Iris pigment epithelial cell (primary cell): ENCODE measurements around the gene RNU5B-1.

Experiments used
- DNase-seq: peaks from one replicate; pipeline ENCODE4 v3.0.0-alpha.2; 2011; ENCODE audit warnings: low read depth

The RNU5B-1 gene

DNA sequence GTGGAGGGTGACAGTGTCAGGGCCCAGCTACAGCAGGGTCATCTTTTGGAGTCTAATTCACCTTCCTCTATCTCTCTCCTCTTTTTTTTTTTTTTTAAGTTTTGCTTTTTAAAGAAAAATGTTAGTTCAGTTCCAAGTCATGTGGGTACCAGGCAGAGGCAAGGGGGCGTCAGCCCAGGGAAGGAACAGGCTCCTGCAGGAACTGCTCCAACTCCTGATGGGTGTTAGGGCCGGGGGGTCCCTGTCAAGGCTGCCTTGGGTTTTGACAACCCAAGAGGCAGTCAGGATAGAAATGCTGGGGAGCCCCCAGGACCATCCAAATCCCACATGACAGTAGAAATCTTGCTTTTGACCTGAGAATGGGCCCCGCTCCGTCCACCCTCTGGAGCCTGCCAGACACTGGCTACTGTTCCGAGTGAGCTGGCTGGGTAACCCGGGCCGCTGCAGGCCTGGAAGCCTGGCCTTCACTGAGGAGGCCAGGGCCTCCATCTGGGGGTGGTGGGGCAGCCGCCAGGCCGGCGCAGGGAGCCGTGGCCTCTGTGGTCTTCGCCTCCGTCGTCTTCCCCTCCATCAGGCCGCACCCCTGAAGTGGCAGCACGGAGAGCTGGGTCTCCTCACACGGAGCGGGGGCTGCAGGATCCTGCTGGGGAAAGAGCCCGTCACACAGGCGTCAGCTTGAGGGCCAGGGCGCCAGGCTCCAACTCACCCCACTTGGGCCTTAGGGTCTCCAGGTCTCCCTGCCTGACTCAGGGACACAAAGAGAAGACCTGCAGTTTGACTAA lies 24.2 kb downstream of the RNU5B-1 start:
- DNase-seq, result no peak

DNA sequence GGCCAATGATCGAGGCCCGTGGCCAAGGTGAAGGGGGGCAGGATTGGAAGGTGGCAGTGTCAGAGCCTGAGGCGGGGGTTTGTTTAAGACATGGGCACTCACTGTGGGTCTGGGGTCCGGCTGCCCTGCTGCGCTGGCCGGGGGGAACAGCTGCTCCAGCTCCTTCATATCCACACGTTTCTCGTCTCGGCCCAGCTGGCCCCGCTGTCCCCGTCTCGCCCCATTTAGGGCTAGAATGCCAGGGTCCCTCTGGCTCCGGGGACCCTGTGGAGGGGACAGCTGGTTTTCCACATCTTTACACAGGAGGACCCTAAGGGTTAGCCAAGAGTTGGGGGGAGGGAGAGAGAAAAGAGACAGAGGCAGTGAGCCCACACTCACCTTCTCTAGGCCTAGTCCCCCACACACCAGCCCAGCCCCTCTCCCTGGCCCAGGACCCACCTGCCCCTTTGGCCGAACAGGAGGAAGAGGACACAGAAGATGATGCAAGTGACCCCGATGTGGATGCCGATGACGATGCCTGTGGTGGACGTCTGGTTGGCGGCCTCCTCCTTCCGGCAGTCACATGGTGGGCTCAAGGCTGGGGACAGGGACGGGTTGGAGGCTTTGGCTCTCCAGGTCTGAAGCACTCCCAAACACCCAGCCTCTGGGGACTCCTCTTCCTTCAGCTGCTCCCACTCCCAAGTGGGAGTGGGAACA lies 25.0 kb downstream of the RNU5B-1 start:
- DNase-seq, result no peak

DNA sequence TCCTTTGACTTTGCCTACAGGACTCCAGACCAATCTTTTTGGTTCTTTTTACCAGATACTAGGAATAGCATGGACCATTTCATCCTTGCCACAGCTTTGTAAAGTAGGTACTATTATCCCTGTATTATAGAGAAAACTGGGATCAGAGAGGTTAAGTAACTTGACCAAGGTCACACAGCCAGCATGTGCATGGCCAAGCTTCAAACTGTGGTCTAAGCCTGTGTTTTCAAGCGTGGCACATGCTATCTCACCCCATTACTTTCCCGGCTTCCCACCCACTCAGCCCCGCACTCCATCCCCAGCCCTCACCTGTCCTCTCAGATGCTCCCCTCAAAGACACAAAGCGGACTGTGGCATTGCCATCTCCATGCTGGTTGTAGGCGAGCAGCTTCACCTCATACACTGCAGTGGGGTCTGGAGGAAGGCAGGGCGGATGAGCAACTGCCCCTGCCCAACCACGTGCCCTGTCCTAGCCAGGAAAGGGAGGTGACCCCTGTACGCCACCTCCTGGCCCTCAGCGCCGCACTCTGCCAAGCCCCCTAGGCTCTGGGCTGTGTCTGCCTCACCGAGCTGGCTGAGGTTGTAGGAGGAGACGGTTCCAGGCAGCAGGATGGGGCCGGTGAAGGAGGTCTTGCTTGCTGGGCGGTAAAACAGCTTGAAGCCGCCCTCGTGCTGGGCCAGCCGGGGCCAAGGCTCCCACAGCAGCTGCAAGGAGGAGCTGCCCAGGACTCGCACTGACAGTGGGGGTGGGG lies 25.7 kb downstream of the RNU5B-1 start:
- no peak for DNase-seq

DNA sequence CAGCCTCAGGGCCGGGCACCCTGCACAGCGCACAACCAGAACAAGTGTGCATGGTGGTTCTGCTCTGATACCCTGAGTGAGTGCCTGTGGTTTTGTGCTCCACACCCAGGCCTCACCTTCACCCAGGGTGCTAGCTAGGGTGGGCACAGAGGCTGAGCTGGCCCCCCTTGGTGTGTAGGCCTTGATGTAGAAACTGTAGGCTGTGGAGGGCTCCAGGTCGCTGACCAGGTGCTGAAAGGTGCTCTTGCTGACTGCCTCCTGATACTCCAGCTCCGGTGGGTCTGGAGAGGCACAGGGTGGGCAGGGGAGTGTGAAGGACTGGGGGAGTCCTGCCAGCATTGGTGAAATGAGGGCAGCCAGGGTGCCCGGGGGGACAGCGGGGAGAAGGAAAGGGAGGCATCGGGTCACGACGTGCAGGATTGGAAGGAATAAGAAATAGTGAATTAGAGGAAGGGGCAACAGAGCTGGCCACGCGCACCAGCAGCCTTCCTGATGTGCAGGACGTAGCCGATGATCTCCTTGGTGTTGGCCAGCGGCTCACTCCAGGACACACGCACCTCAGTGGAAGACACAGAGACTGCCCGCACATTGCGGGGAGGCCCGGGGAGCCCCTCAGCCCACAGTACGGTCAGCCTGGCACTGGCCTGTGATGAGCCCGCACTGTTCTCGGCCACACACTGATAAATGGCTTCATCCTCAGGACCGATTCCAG lies 26.6 kb downstream of the RNU5B-1 start:
- DNase-seq, result no peak

DNA sequence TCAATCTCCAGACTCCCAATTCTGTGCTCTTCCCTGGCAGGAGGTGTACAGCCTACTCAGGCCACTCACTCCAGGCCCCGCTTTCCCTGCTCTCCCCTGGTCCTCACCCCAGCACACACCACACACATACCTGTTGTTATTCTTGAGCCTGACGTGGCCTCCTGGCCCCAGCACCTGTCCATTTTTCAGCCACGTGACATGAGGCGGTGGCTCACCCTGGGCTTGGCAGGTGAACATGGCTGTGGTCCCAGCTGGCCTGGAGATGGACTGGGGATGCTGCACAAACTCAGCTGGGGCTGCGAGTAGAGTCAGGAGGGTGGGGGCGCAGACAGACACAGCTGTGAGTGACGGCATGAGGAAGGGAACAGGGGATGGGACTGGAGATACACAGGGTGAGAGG lies 27.3 kb downstream of the RNU5B-1 start:
- no peak for DNase-seq

DNA sequence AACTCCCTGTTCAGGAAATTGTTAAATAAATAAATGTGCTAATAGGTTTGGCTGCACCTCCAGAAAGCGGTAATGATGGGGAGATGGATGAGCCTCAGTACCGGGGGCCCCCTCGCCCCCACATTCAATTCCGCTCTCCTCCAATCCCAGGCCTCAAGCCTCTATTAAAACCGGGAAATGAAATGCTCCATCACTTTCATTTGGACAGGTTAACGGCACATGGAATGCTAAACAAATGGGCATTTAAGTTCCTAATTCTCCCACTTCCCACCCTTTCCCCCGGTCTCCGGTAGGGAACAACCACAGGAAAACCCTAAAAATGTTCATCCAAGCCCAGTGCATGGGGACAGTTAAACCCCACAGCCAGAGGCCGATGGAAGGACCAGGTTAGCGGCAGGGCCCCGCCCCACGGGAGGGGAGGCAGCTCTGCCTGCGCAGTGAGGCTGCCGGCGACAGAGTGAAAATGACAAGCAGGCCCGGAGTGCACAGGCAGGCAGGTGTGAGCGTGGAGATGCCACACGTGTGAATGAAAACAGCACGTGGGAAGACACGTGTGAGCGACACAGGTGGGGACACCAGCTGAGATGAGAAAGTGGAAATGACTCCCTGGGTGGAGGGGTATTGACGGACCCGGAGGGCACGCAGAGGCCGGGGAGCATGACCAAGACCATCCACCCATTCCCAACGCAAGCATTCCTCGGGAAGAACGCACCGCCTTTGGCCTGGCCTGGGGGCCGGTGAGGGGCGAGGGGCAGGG lies 28.1 kb downstream of the RNU5B-1 start:
- DNase-seq, result no peak

DNA sequence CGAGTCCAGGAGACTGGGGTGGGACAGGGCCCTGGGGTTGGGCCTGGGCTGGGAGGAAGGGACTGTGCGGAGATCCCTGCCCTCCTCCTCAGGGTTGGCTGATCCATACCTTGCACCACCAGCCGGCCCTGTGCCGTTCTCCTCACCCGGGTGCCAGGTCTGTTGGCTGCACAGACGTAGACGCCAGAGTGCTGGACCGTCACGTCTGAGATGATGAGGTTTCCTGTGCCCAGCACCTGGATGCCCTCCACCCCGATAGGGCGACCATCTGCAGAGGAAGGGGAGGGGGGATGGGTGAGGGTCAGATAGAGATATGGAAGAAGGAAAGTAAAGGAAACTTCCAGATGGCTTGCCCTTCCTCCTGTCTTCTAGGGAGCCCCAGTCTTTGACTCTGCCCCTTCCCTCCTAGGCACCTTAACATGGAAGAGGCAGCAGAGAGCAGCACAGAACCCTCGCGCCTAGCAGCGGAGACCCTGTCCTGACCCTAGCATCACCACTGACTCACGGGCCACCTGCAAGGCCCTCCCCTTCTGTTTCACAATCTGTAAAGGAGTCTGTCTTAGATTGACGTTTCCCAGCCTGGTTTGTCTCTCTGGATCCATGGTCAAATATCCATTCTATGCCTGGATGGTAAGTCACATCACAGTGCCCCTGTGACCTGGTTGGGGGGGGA lies 28.8 kb downstream of the RNU5B-1 start:
- no peak for DNase-seq

DNA sequence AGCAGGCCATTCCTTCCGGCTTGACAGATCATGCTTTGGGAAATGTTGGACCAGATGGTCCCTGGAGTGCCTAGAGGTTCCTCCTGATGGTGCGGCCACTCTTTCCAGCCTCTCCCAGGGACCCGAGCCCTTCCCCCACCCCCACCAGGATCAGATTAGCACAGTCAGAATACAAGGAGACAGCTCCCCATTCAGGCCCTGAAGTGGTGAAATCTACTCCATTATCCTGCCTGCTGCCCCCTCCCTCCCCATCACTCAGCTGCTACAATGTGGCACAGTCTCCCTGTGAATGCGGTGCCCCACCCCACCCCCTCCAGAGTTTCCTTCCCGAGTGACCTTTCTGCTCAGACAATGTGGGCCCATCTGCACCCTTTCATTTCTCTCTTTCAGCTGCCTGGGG lies 29.4 kb downstream of the RNU5B-1 start:
- no peak for DNase-seq

DNA sequence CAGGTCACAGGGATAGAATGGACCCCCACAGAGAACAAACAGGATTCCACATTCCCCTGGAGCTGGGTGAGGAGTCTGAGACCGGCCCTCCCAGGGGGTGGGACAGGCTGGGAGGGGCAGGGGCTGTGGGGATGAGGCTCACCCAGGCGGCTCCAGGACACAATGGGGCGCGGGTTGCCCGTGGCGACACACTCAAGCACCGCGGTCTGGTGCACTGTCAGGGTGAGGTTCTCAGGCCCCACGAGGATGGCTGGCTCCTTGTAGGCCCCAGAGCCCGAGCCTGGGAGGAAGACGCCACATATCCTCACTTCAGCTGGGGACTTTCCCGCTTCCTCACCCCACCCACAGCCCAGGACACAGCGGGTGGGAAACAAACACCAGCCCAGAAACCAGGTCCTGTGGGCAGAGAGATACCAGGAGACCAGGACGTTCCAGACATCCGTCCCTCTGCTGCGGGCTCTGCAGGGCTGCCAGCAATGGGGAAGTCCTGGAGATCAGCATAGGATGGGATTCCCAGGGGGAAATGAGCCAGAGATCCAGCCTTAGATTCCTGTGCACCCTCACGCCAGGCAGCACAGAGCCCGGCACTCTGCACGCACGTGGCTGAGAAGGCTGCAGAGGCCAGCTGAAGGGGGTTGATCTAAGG lies 30.2 kb downstream of the RNU5B-1 start:
- DNase-seq, result no peak

DNA sequence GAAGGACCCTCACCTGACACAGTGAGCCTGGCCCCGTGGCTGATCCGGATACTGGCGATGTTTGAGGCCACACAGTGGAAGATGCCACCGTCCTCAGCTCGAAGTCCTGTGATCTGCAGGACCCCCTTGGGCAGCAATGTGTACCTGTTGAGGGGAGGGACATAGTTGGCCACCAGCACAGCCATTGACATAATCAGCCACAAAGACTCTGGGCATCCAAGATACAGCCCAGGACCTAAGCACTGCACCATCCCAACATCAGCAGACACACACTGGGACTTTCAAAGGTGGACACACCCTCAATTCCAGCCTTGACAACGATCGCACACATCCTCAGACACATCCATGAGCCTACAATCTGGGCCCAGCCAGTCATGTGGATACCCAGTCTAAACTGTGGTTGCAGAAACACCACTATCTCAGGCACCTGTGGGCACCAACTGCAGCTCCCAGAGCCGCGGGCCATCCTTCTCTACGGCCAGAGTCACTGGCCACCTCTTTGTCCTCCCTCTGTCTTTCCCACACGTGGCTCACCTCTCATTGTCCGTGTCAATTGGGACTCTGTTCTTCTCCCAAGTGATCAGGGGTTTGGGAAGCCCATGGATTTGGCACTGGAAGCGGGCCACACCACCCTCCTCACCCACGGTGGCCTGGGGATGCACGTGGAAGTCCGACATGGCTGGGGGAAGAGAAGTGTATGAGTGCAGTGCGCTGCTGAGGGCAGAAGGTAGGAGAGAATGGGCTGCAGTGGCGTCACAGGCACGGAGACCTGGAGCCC lies 31.0 kb downstream of the RNU5B-1 start:
- no peak for DNase-seq

DNA sequence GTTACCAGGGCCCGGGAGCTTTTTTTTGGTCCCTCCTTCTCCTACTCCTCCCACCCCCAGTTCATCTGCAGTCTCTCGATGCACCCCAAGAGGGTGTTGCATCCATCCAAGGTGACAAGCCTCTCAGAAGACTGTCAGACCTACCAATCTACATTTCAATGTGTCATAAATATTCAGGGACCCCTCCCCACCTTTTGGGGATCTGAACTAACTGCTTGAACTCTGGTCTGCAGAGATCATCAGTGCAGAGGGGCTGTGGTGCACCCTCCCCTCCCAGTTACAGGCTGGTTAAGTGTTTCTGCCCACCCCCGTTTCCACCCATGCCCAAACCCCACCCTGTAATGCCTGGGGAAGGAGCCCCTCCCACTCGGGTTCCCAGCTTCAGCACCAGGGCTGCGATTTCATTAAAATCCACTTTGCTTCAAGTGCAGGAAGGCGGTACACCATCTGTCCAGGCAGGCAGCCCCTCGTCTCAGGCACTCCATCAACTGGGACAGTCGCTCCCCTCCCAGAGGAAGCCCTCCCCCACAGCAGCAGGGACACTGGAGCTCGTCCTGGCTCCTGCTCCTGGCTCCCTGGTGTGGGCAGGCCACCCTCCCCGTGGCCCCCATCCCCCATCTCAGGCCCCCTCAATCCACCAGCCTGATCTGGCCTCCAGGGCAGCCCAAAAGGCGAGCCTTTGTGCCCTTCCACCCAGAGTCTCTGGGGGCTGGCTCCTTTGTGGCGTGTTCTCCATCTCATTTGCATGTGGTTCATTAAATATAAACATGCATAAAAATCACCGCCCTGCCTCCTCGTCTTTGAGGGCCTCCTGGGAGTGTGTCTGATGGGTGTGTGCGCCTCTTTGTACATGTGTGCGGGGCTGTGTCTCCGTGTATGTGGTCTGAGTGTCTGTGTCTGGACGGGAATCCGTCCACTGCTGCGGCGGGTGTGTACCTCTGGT lies 32.3 kb downstream of the RNU5B-1 start:
- DNase-seq, result no peak

DNA sequence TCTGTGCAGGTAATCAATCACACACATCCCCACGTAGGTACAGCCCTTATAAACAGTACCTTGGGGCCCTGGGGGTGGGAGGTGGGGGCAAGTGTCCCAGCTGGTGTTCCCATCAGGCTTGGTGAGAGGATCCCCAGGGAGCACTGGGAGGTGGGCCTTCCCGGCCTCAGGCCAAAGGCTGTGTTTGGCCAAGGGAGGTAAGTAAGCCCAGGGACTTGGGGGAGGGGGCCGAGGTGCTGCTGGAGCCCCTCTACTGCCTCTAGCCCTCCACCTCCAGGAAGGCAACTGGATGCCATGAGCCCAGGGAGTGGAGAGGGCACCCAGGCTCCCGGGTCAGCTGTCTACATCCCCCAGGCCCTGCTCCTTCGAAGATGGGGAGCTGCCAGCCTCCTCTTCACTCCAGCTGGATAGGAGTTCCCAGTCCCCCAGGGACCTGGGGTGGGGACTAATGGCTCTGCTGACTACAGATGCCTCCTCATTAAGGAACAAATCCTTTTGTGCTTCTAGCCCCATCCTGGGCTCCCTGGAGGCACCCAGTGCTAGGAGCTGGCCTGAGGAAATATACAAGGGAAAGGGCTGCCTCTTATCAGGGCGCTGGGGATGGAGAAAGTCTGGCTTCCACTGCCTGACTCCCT lies 33.1 kb downstream of the RNU5B-1 start:
- DNase-seq, result no peak

DNA sequence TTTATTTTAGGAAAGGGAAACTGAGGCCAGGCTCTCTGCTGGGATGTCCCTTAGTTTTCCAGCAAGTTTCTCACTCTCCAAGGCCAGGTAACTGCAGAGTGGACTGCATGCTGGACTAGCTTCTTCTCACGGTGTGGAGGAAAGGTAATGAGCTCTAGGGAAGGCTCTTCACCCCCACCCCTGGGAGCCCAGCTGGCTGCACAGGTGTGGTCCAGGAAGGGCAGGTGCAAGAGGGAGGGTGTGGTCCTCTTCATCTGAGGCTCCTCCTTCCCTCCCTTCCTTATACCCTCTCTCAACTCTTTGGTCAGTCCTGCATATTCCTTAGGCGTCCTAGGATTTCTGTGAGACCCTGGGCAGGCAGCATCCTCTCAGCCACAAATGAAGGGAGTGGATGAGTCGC lies 33.9 kb downstream of the RNU5B-1 start:
- no peak for DNase-seq

DNA sequence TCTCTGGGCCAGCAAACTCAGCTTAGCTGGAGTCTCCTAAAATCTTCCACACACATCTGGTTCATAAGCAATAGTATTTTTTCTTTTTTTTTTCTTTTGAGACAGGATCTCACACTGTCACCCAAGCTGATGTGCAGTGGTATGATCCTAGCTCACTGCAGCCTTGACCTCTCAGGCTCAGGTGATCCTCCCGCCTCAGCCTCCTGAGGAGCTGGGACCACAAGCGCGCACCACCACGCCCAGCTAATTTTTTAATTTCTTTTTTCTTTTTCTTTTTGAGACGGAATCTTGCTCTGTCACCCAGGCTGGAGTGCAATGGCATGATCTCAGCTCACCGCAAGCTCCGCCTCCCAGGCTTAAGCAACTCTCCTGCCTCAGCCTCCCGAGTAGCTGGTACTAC lies 34.3 kb downstream of the RNU5B-1 start:
- no peak for DNase-seq

DNA sequence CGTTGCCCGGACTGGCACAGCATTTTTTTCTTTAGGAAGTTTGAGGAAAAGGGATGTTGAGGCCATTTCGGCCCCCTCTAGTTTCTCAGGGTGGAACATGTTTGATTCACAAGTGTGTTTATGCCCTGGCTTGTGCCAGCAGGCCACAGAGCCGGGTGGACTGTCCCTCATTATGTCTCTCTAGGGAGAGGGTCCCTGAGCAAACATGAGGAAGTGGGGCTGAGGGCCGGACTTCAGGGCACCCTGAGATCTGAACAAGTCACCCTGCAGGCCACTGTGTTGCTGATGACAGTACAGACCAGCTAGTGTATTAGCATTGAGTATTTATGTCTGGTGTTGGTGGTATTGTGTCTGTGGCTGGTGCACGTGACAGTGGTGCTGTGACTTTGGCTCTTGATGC lies 34.9 kb downstream of the RNU5B-1 start:
- no peak for DNase-seq

DNA sequence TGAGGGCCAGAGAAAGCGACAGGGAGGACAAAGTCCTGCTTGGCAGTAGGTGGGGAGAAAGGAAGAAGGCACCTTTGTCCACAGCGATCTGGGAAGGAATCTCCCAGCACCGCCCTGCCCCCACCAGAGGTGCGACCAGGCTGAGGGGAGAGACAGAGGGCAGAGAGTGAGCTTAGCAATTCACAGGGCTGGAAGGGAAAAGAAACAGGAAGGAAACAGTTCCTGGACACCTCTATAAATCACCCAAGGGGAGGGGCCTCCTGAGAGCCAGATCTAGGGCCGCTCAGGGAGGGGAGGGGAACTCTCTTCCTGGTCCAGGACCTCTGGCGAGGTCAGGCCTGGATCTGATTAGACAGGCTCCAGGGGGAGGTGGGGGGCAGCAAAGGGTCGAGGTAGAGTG lies 35.4 kb downstream of the RNU5B-1 start:
- DNase-seq, result no peak

DNA sequence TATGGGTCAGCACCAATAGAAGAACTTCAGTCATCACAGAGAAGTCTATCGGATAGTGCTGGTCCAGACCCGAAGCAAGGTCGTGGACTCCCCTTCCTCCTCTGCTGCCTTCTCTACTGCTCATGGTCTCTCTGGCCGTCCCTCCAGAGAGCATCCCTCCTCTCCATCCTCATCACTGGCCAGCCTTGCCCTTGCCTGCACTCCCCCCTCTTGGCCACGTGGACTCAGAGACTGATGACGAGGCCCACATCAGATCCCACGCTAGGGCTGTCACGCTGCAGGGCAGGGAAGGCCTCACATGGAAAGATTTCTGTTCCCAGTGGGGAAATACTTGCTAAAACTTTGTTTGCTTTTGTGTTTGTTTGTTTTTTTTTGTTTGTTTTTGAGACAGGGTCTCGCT lies 38.0 kb downstream of the RNU5B-1 start:
- no peak for DNase-seq

DNA sequence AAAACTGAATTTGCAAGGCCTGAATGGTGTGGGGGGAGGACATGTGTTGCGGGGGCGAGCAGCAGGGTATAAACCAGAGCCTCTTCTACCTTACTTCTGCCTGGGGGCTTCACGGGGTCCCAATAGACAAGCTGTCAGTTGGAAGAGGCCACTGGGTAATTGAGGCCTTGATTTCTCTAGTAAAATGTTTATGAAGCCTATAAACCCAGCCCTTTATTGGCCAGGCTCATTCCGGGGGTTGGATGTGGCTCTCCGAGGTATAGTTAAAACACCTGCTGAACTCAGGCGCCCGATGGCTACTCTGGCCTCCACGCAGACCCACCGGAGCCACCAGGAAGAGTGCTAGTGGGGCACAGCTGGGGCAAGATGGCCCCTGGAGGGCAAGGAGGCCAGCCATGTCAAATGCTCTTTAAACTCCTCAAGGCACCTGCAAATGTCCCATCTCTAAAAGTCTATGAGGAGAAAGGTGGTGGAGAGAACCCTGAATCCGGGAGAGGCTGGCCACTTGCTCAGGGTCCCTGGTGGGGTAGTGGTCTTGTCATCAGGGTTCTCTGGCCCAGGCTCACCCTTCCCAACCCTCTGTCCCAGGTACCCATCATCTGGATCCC lies 39.0 kb downstream of the RNU5B-1 start:
- DNase-seq, result no peak
